HepG2 (cell line): ENCODE measurements around the gene FBXO44. TPM values are rescaled to one million over a fixed set of nuclear protein-coding genes. Genes with fewer than 3 reads are reported as not detected.

ENCODE experiments used
- ATAC-seq: fragments of 200-7000 bp; cut with Tn5 transposase; 3 replicates; pipeline ENCODE4 v1.9.1; 2020; ENCODE audit warnings: mild to moderate bottlenecking, moderate library complexity
- BruUV-seq: library from RNA; stranded (reverse); fragments of 400-500 nt; replicated peaks from 2 replicates; lab custom pipeline; 2021; lab: Mats Ljungman, UMichigan
- CTCF ChIA-PET: fragments of 300-600 bp; formaldehyde crosslinking; extraction: SDS; loops from one replicate; lab custom pipeline; 2021; ENCODE audit warnings: low total read pairs, inconsistent platforms, low intra/inter-chr PET ratio; lab: Yijun Ruan, JAX
- POLR2A ChIA-PET: fragments of 350-600 bp; sonication (Branson Sonifier 250); formaldehyde crosslinking; loops from one replicate; lab custom pipeline; 2020; ENCODE audit warnings: antibody characterized with exemption, inconsistent platforms; lab: Yijun Ruan, JAX
- DNase-seq: peaks from one replicate; pipeline ENCODE4 v3.0.0-alpha.2; 2015; ENCODE audit warnings: low spot score
- FAIRE-seq: peaks from 3 replicates; lab custom pipeline; 2011; peaks lifted over from hg19 to GRCh38; lab: Jason Lieb, UNC
- H2AFZ ChIP-seq: one replicate; pipeline ENCODE4 v1.6.1; 2011; ENCODE audit warnings: low read length, inconsistent platforms
- H3K27ac ChIP-seq: fragments of 300-600 bp; 3 replicates; pipeline ENCODE4 v1.8.0; 2011; ENCODE audit warnings: mixed run types, mild to moderate bottlenecking, mixed read lengths, low read length, inconsistent platforms; ENCODE audit not compliant: insufficient read depth; ENCODE audit errors: extremely low read length
- H3K27me3 ChIP-seq, 2 experiments: fragments of 200-600 bp in 1 of 2; 2 replicates in 1 of 2; 3 replicates in 1 of 2; pipeline versions ENCODE4 v1.6.0 to v1.8.0; 2011; ENCODE audit warnings: low read length in 2 of 2, mild to moderate bottlenecking in 2 of 2, moderate library complexity in 2 of 2, inconsistent platforms in 1 of 2; ENCODE audit not compliant: insufficient read depth in 2 of 2, control insufficient read depth in 1 of 2
- H3K36me3 ChIP-seq, 2 experiments: fragments of 200-600 bp in 1 of 2; replicated peaks in 1 of 2; 2 replicates in 1 of 2; 3 replicates in 1 of 2; pipeline versions ENCODE4 v1.5.1 to v1.8.0; 2011; ENCODE audit warnings: low read length in 2 of 2, inconsistent platforms in 1 of 2; ENCODE audit not compliant: insufficient read depth in 2 of 2, control insufficient read depth in 1 of 2
- H3K4me1 ChIP-seq: 2 replicates; pipeline ENCODE4 v1.5.1; 2012; ENCODE audit warnings: low read length, inconsistent platforms; ENCODE audit not compliant: insufficient read depth
- H3K4me2 ChIP-seq: 2 replicates; pipeline ENCODE4 v1.6.0; 2011; ENCODE audit warnings: low read depth, low read length, inconsistent platforms
- H3K4me3 ChIP-seq, 3 experiments: fragments of 200-600 bp in 1 of 3; sonication (generic), shearing (Covaris generic) in 1 of 3; replicated peaks in 1 of 3; 2 replicates each; pipeline ENCODE4 v1.5.1; 2011 to 2016; ENCODE audit warnings: low read length in 3 of 3, inconsistent platforms in 2 of 3, low read depth in 2 of 3, mild to moderate bottlenecking in 2 of 3, control low read depth in 1 of 3, mixed read lengths in 1 of 3; ENCODE audit not compliant: insufficient read depth in 1 of 3
- H3K79me2 ChIP-seq: one replicate; pipeline ENCODE4 v1.6.1; 2011; ENCODE audit warnings: low read length, inconsistent platforms; ENCODE audit not compliant: insufficient read depth
- H3K9ac ChIP-seq: 2 replicates; pipeline ENCODE4 v1.6.0; 2011; ENCODE audit warnings: mild to moderate bottlenecking, low read depth, low read length, inconsistent platforms; ENCODE audit not compliant: insufficient read depth
- H3K9me3 ChIP-seq: 2 replicates; pipeline ENCODE4 v1.5.1; 2012; ENCODE audit warnings: mild to moderate bottlenecking, low read length
- H4K20me1 ChIP-seq: 2 replicates; pipeline ENCODE4 v1.6.0; 2011; ENCODE audit warnings: inconsistent platforms, mild to moderate bottlenecking, low read length, moderate library complexity; ENCODE audit not compliant: insufficient read depth
- CTCF ChIP-seq: sonication (generic); formaldehyde crosslinking; IDR thresholded peaks from 2 replicates; pipeline ENCODE4 v1.5.0; 2020; ENCODE audit warnings: mild to moderate bottlenecking, missing genetic modification reagents, moderate library complexity
- ETS1 ChIP-seq: sonication (generic); formaldehyde crosslinking; IDR thresholded peaks from 2 replicates; pipeline ENCODE4 v1.4.0; 2020; ENCODE audit warnings: missing genetic modification reagents
- MXD1 ChIP-seq: sonication (generic); formaldehyde crosslinking; IDR thresholded peaks from 2 replicates; pipeline ENCODE4 v1.4.0; 2020; ENCODE audit warnings: mild to moderate bottlenecking, missing genetic modification reagents
- PAX8 ChIP-seq: sonication (generic); formaldehyde crosslinking; IDR thresholded peaks from 2 replicates; pipeline ENCODE4 v1.8.0; 2022; ENCODE audit warnings: mild to moderate bottlenecking, missing genetic modification reagents, borderline replicate concordance
- POLR2A ChIP-seq, 2 experiments: IDR thresholded peaks; 2 replicates each; pipeline ENCODE4 v1.6.1; 2011; ENCODE audit warnings: low read depth in 2 of 2, low read length in 2 of 2, mild to moderate bottlenecking in 1 of 2, moderate library complexity in 1 of 2; ENCODE audit not compliant: insufficient read depth in 1 of 2
- ZHX1 ChIP-seq: sonication (generic); formaldehyde crosslinking; IDR thresholded peaks from 2 replicates; pipeline ENCODE4 v1.8.1; 2022; ENCODE audit warnings: low read depth, mild to moderate bottlenecking, missing genetic modification reagents
- ZNF639 ChIP-seq: conservative IDR thresholded peaks from 2 replicates; pipeline ENCODE4 v1.6.1; 2018; ENCODE audit warnings: missing genetic modification reagents
- WGBS: methylation state at CpG from one replicate; pipeline ENCODE4 v1.1.6; 2017; ENCODE audit warnings: low lambda C conversion rate; 5-methylcytosine and 5-hydroxymethylcytosine counted together
- in situ Hi-C: cut with HindIII; loops from 2 replicates; pipeline ENCODE4 v1.10.0; 2017; ENCODE audit warnings: low pct_unique_long_range_greater_than_20kb; ENCODE audit not compliant: extremely low pct_ligation_motif_present
- intact Hi-C: fragments of 100-400 bp; cut with micrococcal nuclease; formaldehyde crosslinking; loops from one replicate; pipeline ENCODE4 v1.10.0; 2022; ENCODE audit not compliant: unreplicated experiment
- polyA plus RNA-seq, 8 experiments: library from polyadenylated mRNA; depleted of rRNA in 3 of 8; stranded (reverse) in 7 of 8; unstranded in 1 of 8; fragments of >200 nt; fragmentation: Illumina TruSeq in 4 of 8; extraction: Trizol in 4 of 8; gene quantifications; 2 replicates each; pipeline versions ENCODE4 v1.2.1 to v1.2.3, GENCODE V29; 2011 to 2016; ENCODE audit warnings: low read depth in 4 of 8, missing spikeins in 1 of 8, mixed read lengths in 1 of 8; ENCODE audit not compliant: insufficient read depth in 1 of 8
- total RNA-seq, 5 experiments: library from RNA; depleted of rRNA; stranded (reverse); fragments of >200 nt; fragmentation: Illumina TruSeq; extraction: Trizol; gene quantifications; 2 replicates each; pipeline ENCODE4 v1.2.3, GENCODE V29; 2016; ENCODE audit warnings: low read depth in 1 of 5

Gene FBXO44
- total and polyA plus RNA-seq, 2 of the 13 experiments (the other 11 are each of a cell fraction or from before 2014, with no cell fraction given): 22.4 to 27.9 TPM

- no peak for TF ChIP-seq ZHX1
- no peak for TF ChIP-seq ZNF639 (CRISPR knock-in tag)
- TF ChIP-seq MXD1 (CRISPR knock-in tag): no peak
- TF ChIP-seq PAX8 (CRISPR knock-in tag): no peak
- no peak for TF ChIP-seq POLR2A (IDR thresholded peaks at IDR 0.05; ENCODE audit: insufficient read depth in 1 of 2, low read depth in 2 of 2, low read length in 2 of 2)
Observed at GRCh38 chr1:11675325-11675724, 20.6 kb downstream of the FBXO44 start (continued).

- Histone ChIP-seq H3K9me3 (no peaks in the 10 kb centered on the region), H3K9ac (no peak overlapping the region), H3K36me3 (peaks cover 11 to 40% of the 10 kb centered on the region in 2 experiments), H2AFZ (no peak overlapping the region), H4K20me1 (no peaks in the 10 kb centered on the region), H3K4me3 (no peak overlapping the region), H3K79me2 (no peaks in the 10 kb centered on the region), H3K27me3 (peaks cover 0 to 2% of the 10 kb centered on the region in 2 experiments; a peak in 3 of 5 replicates), H3K4me2 (no peak overlapping the region), H3K4me1 (peaks cover 32% of the 10 kb centered on the region), H3K27ac (no peak overlapping the region)
- WGBS: 88% methylated on average over 6 of the region's 10 CpGs
- TF ChIP-seq ETS1 (no peak), CTCF (CRISPR knock-in tag) (0 out of 2 replicates have a peak, but pooled peaks have one; percentile 9)
- POLR2A ChIA-PET: interaction anchor here (1.0 kb wide), 2 partner anchors 12 to 22 kb away, joined by 4 read pairs; partner anchors contain the start of genes FBXO2 and FBXO44
- DNase-seq (no peak), FAIRE-seq (no peak), ATAC-seq (no peak)
- in situ Hi-C loops (no loop called here), intact Hi-C loops (no loop called here)
- CTCF ChIA-PET: no interaction called here
- BruUV-seq: no TSS peak
Observed at GRCh38 chr1:11676386-11677103, 21.9 kb downstream of the FBXO44 start.
